Transverse colon (tissue), 4 donors: ENCODE data around the gene WDR72.

Experiments used
- CTCF ChIP-seq, 5 experiments: fragments of 200-600 bp in 3 of 5; fragments of 450-650 bp in 2 of 5; sonication (generic) in 3 of 5; IDR thresholded peaks; 1 replicate in 2 of 5; 2 replicates in 3 of 5; pipeline ENCODE4 v1.5.1; 2016 to 2017; ENCODE audit warnings: antibody characterized with exemption in 5 of 5, inconsistent platforms in 3 of 5, mild to moderate bottlenecking in 2 of 5, moderate library complexity in 1 of 5
- EP300 ChIP-seq: sonication (generic); formaldehyde crosslinking; IDR thresholded peaks from one replicate; pipeline ENCODE4 v1.6.1; 2017; ENCODE audit warnings: antibody characterized with exemption, low read depth
- POLR2AphosphoS5 ChIP-seq, 3 donors: sonication (generic); formaldehyde crosslinking; IDR thresholded peaks; one replicate each; pipeline ENCODE4 v1.6.1; 2016; ENCODE audit warnings: antibody characterized with exemption in 3 of 3

- TF ChIP-seq CTCF (IDR thresholded peaks at IDR 0.05) (no peak), EP300 (no peak), POLR2AphosphoS5 (IDR thresholded peaks at IDR 0.05) (no peak)
Measured at GRCh38 chr15:53759411-53759931, at the start of gene WDR72.
